HEK293 (cell line): ENCODE data around the gene MPV17L2.

Experiments used
- CTCF ChIP-seq: fragments of 450-650 bp; formaldehyde crosslinking; IDR thresholded peaks from 2 replicates; pipeline ENCODE4 v1.5.1; 2016; ENCODE audit warnings: missing biosample characterization, missing genetic modification characterization
- YY1 ChIP-seq: fragments of 450-650 bp; formaldehyde crosslinking; IDR thresholded peaks from 2 replicates; pipeline ENCODE4 v1.5.1; 2018; ENCODE audit warnings: missing biosample characterization, missing genetic modification characterization
- ZNF157 ChIP-seq: fragments of 450-650 bp; formaldehyde crosslinking; IDR thresholded peaks from 2 replicates; pipeline ENCODE4 v1.5.1; 2016; ENCODE audit warnings: missing biosample characterization, missing genetic modification characterization
- ZNF16 ChIP-seq: fragments of 450-650 bp; formaldehyde crosslinking; IDR thresholded peaks from 2 replicates; pipeline ENCODE4 v1.5.1; 2016; ENCODE audit warnings: low read depth, missing biosample characterization, missing genetic modification characterization
- ZNF280D ChIP-seq: fragments of 450-650 bp; formaldehyde crosslinking; IDR thresholded peaks from 2 replicates; pipeline ENCODE4 v1.5.1; 2016; ENCODE audit warnings: missing biosample characterization, missing genetic modification characterization
- ZNF350 ChIP-seq: fragments of 450-650 bp; formaldehyde crosslinking; IDR thresholded peaks from 2 replicates; pipeline ENCODE4 v1.5.0; 2017; ENCODE audit warnings: missing biosample characterization, mild to moderate bottlenecking, missing genetic modification characterization
- ZNF354C ChIP-seq: fragments of 450-650 bp; formaldehyde crosslinking; IDR thresholded peaks from 2 replicates; pipeline ENCODE4 v1.5.1; 2016; ENCODE audit warnings: missing biosample characterization, missing genetic modification characterization, low read depth, borderline replicate concordance
- ZNF529 ChIP-seq: fragments of 450-650 bp; formaldehyde crosslinking; IDR thresholded peaks from 2 replicates; pipeline ENCODE4 v1.5.1; 2017; ENCODE audit warnings: missing genetic modification characterization, missing biosample characterization; ENCODE audit not compliant: insufficient replicate concordance
- ZNF660 ChIP-seq: fragments of 450-650 bp; IDR thresholded peaks from 2 replicates; pipeline ENCODE4 v1.5.1; 2018; ENCODE audit warnings: missing biosample characterization, mild to moderate bottlenecking, missing genetic modification characterization
- ZNF76 ChIP-seq: fragments of 450-650 bp; formaldehyde crosslinking; IDR thresholded peaks from 2 replicates; pipeline ENCODE4; 2016; ENCODE audit warnings: low read depth, missing biosample characterization, missing genetic modification characterization, borderline replicate concordance
- TF ChIP-seq, protein P1 (sequence below): fragments of 450-650 bp; formaldehyde crosslinking; IDR thresholded peaks from 2 replicates; pipeline ENCODE4 v1.5.1; 2016; ENCODE audit warnings: missing biosample characterization, missing genetic modification characterization
- TF ChIP-seq, protein P2 (sequence below): fragments of 450-650 bp; formaldehyde crosslinking; IDR thresholded peaks from 2 replicates; pipeline ENCODE4 v1.5.1; 2016; ENCODE audit warnings: missing biosample characterization, missing genetic modification characterization, low read depth

GRCh38 chr19:18203408-18203862 lies 10.4 kb downstream of the MPV17L2 start:
- TF ChIP-seq CTCF (tag by site-specific recombination): no peak
- TF ChIP-seq ZNF529: no peak
- TF ChIP-seq ZNF76 (tag by site-specific recombination): no peak
- TF ChIP-seq, protein P1, sequence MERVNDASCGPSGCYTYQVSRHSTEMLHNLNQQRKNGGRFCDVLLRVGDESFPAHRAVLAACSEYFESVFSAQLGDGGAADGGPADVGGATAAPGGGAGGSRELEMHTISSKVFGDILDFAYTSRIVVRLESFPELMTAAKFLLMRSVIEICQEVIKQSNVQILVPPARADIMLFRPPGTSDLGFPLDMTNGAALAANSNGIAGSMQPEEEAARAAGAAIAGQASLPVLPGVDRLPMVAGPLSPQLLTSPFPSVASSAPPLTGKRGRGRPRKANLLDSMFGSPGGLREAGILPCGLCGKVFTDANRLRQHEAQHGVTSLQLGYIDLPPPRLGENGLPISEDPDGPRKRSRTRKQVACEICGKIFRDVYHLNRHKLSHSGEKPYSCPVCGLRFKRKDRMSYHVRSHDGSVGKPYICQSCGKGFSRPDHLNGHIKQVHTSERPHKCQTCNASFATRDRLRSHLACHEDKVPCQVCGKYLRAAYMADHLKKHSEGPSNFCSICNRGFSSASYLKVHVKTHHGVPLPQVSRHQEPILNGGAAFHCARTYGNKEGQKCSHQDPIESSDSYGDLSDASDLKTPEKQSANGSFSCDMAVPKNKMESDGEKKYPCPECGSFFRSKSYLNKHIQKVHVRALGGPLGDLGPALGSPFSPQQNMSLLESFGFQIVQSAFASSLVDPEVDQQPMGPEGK (tag by site-specific recombination): no peak; the same call in none of the 2 replicates
- no peak for TF ChIP-seq ZNF354C (tag by site-specific recombination)
- TF ChIP-seq ZNF157: no peak
- TF ChIP-seq ZNF660 (tag by site-specific recombination): no peak
- TF ChIP-seq YY1 (tag by site-specific recombination): no peak
- TF ChIP-seq ZNF350 (tag by site-specific recombination): no peak
- TF ChIP-seq ZNF16: no peak
- no peak for TF ChIP-seq ZNF280D (tag by site-specific recombination)
- TF ChIP-seq, protein P2, sequence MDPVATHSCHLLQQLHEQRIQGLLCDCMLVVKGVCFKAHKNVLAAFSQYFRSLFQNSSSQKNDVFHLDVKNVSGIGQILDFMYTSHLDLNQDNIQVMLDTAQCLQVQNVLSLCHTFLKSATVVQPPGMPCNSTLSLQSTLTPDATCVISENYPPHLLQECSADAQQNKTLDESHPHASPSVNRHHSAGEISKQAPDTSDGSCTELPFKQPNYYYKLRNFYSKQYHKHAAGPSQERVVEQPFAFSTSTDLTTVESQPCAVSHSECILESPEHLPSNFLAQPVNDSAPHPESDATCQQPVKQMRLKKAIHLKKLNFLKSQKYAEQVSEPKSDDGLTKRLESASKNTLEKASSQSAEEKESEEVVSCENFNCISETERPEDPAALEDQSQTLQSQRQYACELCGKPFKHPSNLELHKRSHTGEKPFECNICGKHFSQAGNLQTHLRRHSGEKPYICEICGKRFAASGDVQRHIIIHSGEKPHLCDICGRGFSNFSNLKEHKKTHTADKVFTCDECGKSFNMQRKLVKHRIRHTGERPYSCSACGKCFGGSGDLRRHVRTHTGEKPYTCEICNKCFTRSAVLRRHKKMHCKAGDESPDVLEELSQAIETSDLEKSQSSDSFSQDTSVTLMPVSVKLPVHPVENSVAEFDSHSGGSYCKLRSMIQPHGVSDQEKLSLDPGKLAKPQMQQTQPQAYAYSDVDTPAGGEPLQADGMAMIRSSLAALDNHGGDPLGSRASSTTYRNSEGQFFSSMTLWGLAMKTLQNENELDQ (tag by site-specific recombination): no peak
